Small intestine (tissue), 7 donors: ENCODE measurements around the gene CATSPERD. TPM values are rescaled to one million over a fixed set of nuclear protein-coding genes. Genes with fewer than 3 reads are reported as not detected.

Experiments
- DNase-seq, 2 donors: peaks; one replicate each; pipeline versions ENCODE4 v3.0.0 to v3.0.0-alpha.2; 2013
- FAIRE-seq: peaks from 2 replicates; lab custom pipeline; 2012; peaks lifted over from hg19 to GRCh38; lab: Jason Lieb, UNC
- H3K27ac ChIP-seq, 3 donors: one replicate each; pipeline ENCODE4 v1.5.1; 2013; ENCODE audit warnings: low read length in 2 of 3, mild to moderate bottlenecking in 2 of 3, control low read depth in 1 of 3, inconsistent platforms in 1 of 3, low read depth in 1 of 3, moderate library complexity in 1 of 3
- H3K27me3 ChIP-seq, 3 donors: one replicate each; pipeline ENCODE4 v1.6.1; 2013; ENCODE audit warnings: low read length in 3 of 3, inconsistent platforms in 1 of 3; ENCODE audit not compliant: control insufficient read depth in 3 of 3, insufficient read depth in 3 of 3
- H3K36me3 ChIP-seq, 3 donors: one replicate each; pipeline ENCODE4 v1.6.1; 2013; ENCODE audit warnings: low read length in 3 of 3, inconsistent platforms in 1 of 3, low read depth in 1 of 3, mild to moderate bottlenecking in 1 of 3, moderate library complexity in 1 of 3; ENCODE audit not compliant: control insufficient read depth in 3 of 3, insufficient read depth in 2 of 3
- H3K4me1 ChIP-seq, 3 donors: one replicate each; pipeline ENCODE4 v1.6.1; 2013; ENCODE audit warnings: low read length in 2 of 3, inconsistent platforms in 1 of 3, low read depth in 1 of 3, mild to moderate bottlenecking in 1 of 3, moderate library complexity in 1 of 3; ENCODE audit not compliant: control insufficient read depth in 3 of 3, insufficient read depth in 2 of 3
- H3K4me3 ChIP-seq, 3 donors: one replicate each; pipeline ENCODE4 v1.5.1; 2013; ENCODE audit warnings: low read length in 3 of 3, control low read depth in 1 of 3, inconsistent platforms in 1 of 3, low read depth in 1 of 3, mild to moderate bottlenecking in 1 of 3, moderate library complexity in 1 of 3
- H3K9me3 ChIP-seq, 2 donors: one replicate each; pipeline ENCODE4 v1.6.1; 2013; ENCODE audit warnings: low read depth in 1 of 2, low read length in 1 of 2; ENCODE audit not compliant: control insufficient read depth in 2 of 2, insufficient read depth in 1 of 2
- WGBS, 3 donors: extraction: QIAGEN DNeasy Blood & Tissue Kit; methylation state at CpG; one replicate each; pipeline ENCODE4 v1.1.7; 2013; 5-methylcytosine and 5-hydroxymethylcytosine counted together
- polyA plus RNA-seq, 4 donors: library from polyadenylated mRNA; stranded (reverse) in 3 of 4; unstranded in 1 of 4; fragments of 200-250 nt in 3 of 4; fragments of 120-200 nt in 1 of 4; gene quantifications; one replicate each; pipeline versions ENCODE4 v1.2.1 to v1.2.3, GENCODE V29; 2013
- donor health status: healthy with polysubstance abuse.
- donor health status: control.
- donor health status: control.
- donor health status: Bipolar disorder and iron deficiency.
- donor health status: healthy.

The CATSPERD gene
- polyA plus RNA-seq, 4 donors = not detected

GRCh38 chr19:5823579-5824281 is 103.3 kb downstream of the CATSPERD start:
- 81 to 86% (median 84%) methylated on average over 28 to 30 of the region's 30 CpGs for WGBS, 3 donors
- Histone ChIP-seq H3K36me3 (peaks cover 0 to 2% (median 0%) of the 10 kb centered on the region in 3 donors), H3K27me3 (no peaks in the 10 kb centered on the region), H3K9me3 (no peaks in the 10 kb centered on the region), H3K4me3 (no peak overlapping the region), H3K4me1 (peaks cover 0 to 16% (median 0%) of the 10 kb centered on the region in 3 donors), H3K27ac (no peak overlapping the region)
- no peak for FAIRE-seq
- peak in 1 of 2 donors; percentile 44 for DNase-seq

- no peaks in the 10 kb centered on the region for H3K9me3 ChIP-seq
- WGBS, 3 donors = 86 to 96% (median 93%) methylated on average over 10 of the region's 10 CpGs
- no peak overlapping the region for H3K27ac ChIP-seq
- peaks cover 0 to 20% (median 0%) of the 10 kb centered on the region in 3 donors for H3K4me1 ChIP-seq
- no peak for FAIRE-seq
- no peak overlapping the region for H3K4me3 ChIP-seq
- no peak for DNase-seq
- peaks cover 0 to 2% (median 0%) of the 10 kb centered on the region in 3 donors for H3K36me3 ChIP-seq
- peaks cover 0 to 4% (median 0%) of the 10 kb centered on the region in 3 donors for H3K27me3 ChIP-seq
Observed at GRCh38 chr19:5824751-5825150, 104.3 kb downstream of the CATSPERD start.

- Histone ChIP-seq H3K4me1 (peaks cover 0 to 20% (median 0%) of the 10 kb centered on the region in 3 donors), H3K27me3 (peaks cover 0 to 4% (median 0%) of the 10 kb centered on the region in 3 donors), H3K36me3 (peaks cover 0 to 2% (median 0%) of the 10 kb centered on the region in 3 donors), H3K9me3 (no peaks in the 10 kb centered on the region), H3K4me3 (no peak overlapping the region), H3K27ac (no peak overlapping the region)
- FAIRE-seq = no peak
- WGBS, 3 donors = 90 to 94% (median 91%) methylated on average over 17 to 21 of the region's 21 CpGs
- no peak for DNase-seq
Observed at GRCh38 chr19:5825178-5825577, 104.7 kb downstream of the CATSPERD start.

- FAIRE-seq (no peak), DNase-seq (peak; percentile 79 to 88)
- 10 to 15% (median 10%) methylated on average over 23 to 24 of the region's 24 CpGs for WGBS, 3 donors
- Histone ChIP-seq H3K27me3 (peaks cover 0 to 4% (median 0%) of the 10 kb centered on the region in 3 donors), H3K27ac (peak overlapping the region; percentile 22 to 92 (median 84)), H3K4me1 (peaks cover 0 to 20% (median 0%) of the 10 kb centered on the region in 3 donors), H3K9me3 (no peaks in the 10 kb centered on the region), H3K4me3 (peak overlapping the region in 1 of 3 donors; percentile 40), H3K36me3 (peaks cover 0 to 2% (median 2%) of the 10 kb centered on the region in 3 donors)
Observed at GRCh38 chr19:5826531-5827341, 106.3 kb downstream of the CATSPERD start.

GRCh38 chr19:5827342-5827890 is 107.0 kb downstream of the CATSPERD start:
- H3K27me3 ChIP-seq = peaks cover 0 to 4% (median 0%) of the 10 kb centered on the region in 3 donors
- no peaks in the 10 kb centered on the region for H3K9me3 ChIP-seq
- H3K4me1 ChIP-seq = peaks cover 0 to 20% (median 0%) of the 10 kb centered on the region in 3 donors
- peak overlapping the region; percentile 76 to 92 (median 84) for H3K27ac ChIP-seq
- DNase-seq (no peak), FAIRE-seq (no peak)
- peaks cover 0 to 2% (median 2%) of the 10 kb centered on the region in 3 donors for H3K36me3 ChIP-seq
- WGBS, 3 donors = 12 to 19% (median 14%) methylated on average over 25 to 37 of the region's 37 CpGs
- peak overlapping the region; percentile 22 to 40 (median 31) for H3K4me3 ChIP-seq

GRCh38 chr19:5827891-5828660 is 107.6 kb downstream of the CATSPERD start:
- peak overlapping the region; percentile 31 to 80 (median 40) for H3K4me3 ChIP-seq
- H3K9me3 ChIP-seq = no peaks in the 10 kb centered on the region
- H3K27ac ChIP-seq = peak overlapping the region; percentile 76 to 92 (median 84)
- FAIRE-seq (no peak), DNase-seq (peak; percentile 89 to 98)
- peaks cover 0 to 4% (median 0%) of the 10 kb centered on the region in 3 donors for H3K27me3 ChIP-seq
- 2 to 12% (median 5%) methylated on average over 62 to 91 of the region's 91 CpGs for WGBS, 3 donors
- H3K36me3 ChIP-seq = peaks cover 0 to 2% (median 2%) of the 10 kb centered on the region in 3 donors
- H3K4me1 ChIP-seq = peaks cover 0 to 20% (median 0%) of the 10 kb centered on the region in 3 donors
